CD14-positive monocyte (primary cell): ENCODE results near the gene SCMH1. TPM values are rescaled to one million over a fixed set of nuclear protein-coding genes. Genes with fewer than 3 reads are reported as not detected.

Source experiments
- DNase-seq, 3 donors: peaks; one replicate each; pipeline ENCODE4 v3.0.0-alpha.2; 2011 to 2022
- H2AFZ ChIP-seq: 2 replicates; pipeline ENCODE4 v1.6.0; 2012; ENCODE audit warnings: mild to moderate bottlenecking, low read depth, low read length, inconsistent platforms; ENCODE audit not compliant: insufficient read depth, poor library complexity, severe bottlenecking
- H3K27ac ChIP-seq, 2 donors: 1 replicate in 1 of 2; 2 replicates in 1 of 2; pipeline ENCODE4 v1.5.1; 2012 to 2013; ENCODE audit warnings: low read length in 2 of 2, control low read depth in 1 of 2, inconsistent platforms in 1 of 2, low read depth in 1 of 2, mild to moderate bottlenecking in 1 of 2
- H3K27me3 ChIP-seq, 2 donors: one replicate each; pipeline versions ENCODE4 v1.6.0 to v1.6.1; 2011 to 2013; ENCODE audit warnings: low read length in 2 of 2; ENCODE audit not compliant: control insufficient read depth in 2 of 2, insufficient read depth in 2 of 2
- H3K36me3 ChIP-seq, 2 donors: replicated peaks in 1 of 2; 1 replicate in 1 of 2; 2 replicates in 1 of 2; pipeline versions ENCODE4 v1.5.1 to v1.6.1; 2012 to 2013; ENCODE audit warnings: low read length in 2 of 2, control low read depth in 1 of 2, inconsistent platforms in 1 of 2, mild to moderate bottlenecking in 1 of 2; ENCODE audit not compliant: insufficient read depth in 2 of 2, control insufficient read depth in 1 of 2
- H3K4me1 ChIP-seq, 2 donors: 1 replicate in 1 of 2; 2 replicates in 1 of 2; pipeline versions ENCODE4 v1.5.1 to v1.6.1; 2012 to 2013; ENCODE audit warnings: low read length in 2 of 2, control low read depth in 1 of 2, inconsistent platforms in 1 of 2, mild to moderate bottlenecking in 1 of 2, moderate library complexity in 1 of 2; ENCODE audit not compliant: insufficient read depth in 2 of 2, control insufficient read depth in 1 of 2
- H3K4me2 ChIP-seq: replicated peaks from 2 replicates; pipeline ENCODE3; 2012; ENCODE audit warnings: low read length, moderate library complexity, mild to moderate bottlenecking; ENCODE audit not compliant: poor library complexity, severe bottlenecking; ENCODE audit errors: extremely low read depth
- H3K4me3 ChIP-seq, 3 experiments: fragments of 200-600 bp in 1 of 3; sonication (generic) in 1 of 3; replicated peaks in 1 of 3; 1 replicate in 2 of 3; 2 replicates in 1 of 3; pipeline ENCODE4 v1.5.1; 2011 to 2013; ENCODE audit warnings: low read length in 3 of 3, mild to moderate bottlenecking in 3 of 3, control low read depth in 2 of 3, low read depth in 2 of 3, inconsistent platforms in 1 of 3, moderate library complexity in 1 of 3
- H3K79me2 ChIP-seq: 2 replicates; pipeline ENCODE4 v1.6.0; 2012; ENCODE audit warnings: mild to moderate bottlenecking, control low read depth, inconsistent platforms, low read length, moderate library complexity; ENCODE audit not compliant: insufficient read depth
- H3K9ac ChIP-seq: 2 replicates; pipeline ENCODE4 v1.6.0; 2017; ENCODE audit warnings: low read length, mild to moderate bottlenecking; ENCODE audit not compliant: insufficient read depth, poor library complexity, severe bottlenecking
- H3K9me3 ChIP-seq, 2 donors: replicated peaks in 1 of 2; 1 replicate in 1 of 2; 2 replicates in 1 of 2; pipeline versions ENCODE4 v1.5.1 to v1.6.1; 2012 to 2013; ENCODE audit warnings: low read length in 2 of 2, control low read depth in 1 of 2; ENCODE audit not compliant: control insufficient read depth in 1 of 2, insufficient read depth in 1 of 2
- H4K20me1 ChIP-seq: 2 replicates; pipeline ENCODE4 v1.6.0; 2012; ENCODE audit warnings: mild to moderate bottlenecking, low read length, control low read depth, moderate library complexity; ENCODE audit not compliant: insufficient read depth
- H3K27ac Mint-ChIP-seq, 7 donors: one replicate each; pipeline ENCODE4 v1.8.0; 2020; ENCODE audit warnings: mild to moderate bottlenecking in 7 of 7, mixed read lengths in 7 of 7, moderate library complexity in 6 of 7, inconsistent platforms in 2 of 7
- H3K27me3 Mint-ChIP-seq, 3 donors: one replicate each; pipeline ENCODE4 v1.8.0; 2021 to 2022; ENCODE audit warnings: low read depth in 3 of 3, mild to moderate bottlenecking in 3 of 3, mixed read lengths in 3 of 3, moderate library complexity in 3 of 3, inconsistent platforms in 1 of 3
- H3K36me3 Mint-ChIP-seq, 2 donors: one replicate each; pipeline ENCODE4 v1.8.0; 2020; ENCODE audit warnings: mixed read lengths in 2 of 2, inconsistent platforms in 1 of 2, mild to moderate bottlenecking in 1 of 2
- H3K4me1 Mint-ChIP-seq: one replicate; pipeline ENCODE4 v1.8.0; 2020; ENCODE audit warnings: mild to moderate bottlenecking, mixed read lengths
- H3K4me3 Mint-ChIP-seq, 2 donors: one replicate each; pipeline ENCODE4 v1.8.0; 2020; ENCODE audit warnings: mild to moderate bottlenecking in 2 of 2, mixed read lengths in 2 of 2, moderate library complexity in 1 of 2
- H3K9me3 Mint-ChIP-seq, 7 donors: one replicate each; pipeline ENCODE4 v1.8.0; 2020 to 2022; ENCODE audit warnings: mixed read lengths in 7 of 7, mild to moderate bottlenecking in 6 of 7, moderate library complexity in 6 of 7, inconsistent platforms in 2 of 7
- CTCF ChIP-seq: fragments of 200-600 bp; IDR thresholded peaks from one replicate; pipeline ENCODE4 v1.8.0; 2022; ENCODE audit warnings: antibody characterized with exemption, mild to moderate bottlenecking
- WGBS: methylation state at CpG from one replicate; pipeline ENCODE4 v1.1.5; 2013; ENCODE audit warnings: missing lambda C conversion rate; ENCODE audit not compliant: insufficient coverage; 5-methylcytosine and 5-hydroxymethylcytosine counted together
- intact Hi-C, 2 donors: fragments of 100-400 bp; cut with micrococcal nuclease; formaldehyde crosslinking; loops; one replicate each; pipeline versions ENCODE4 v1.15.0 to v1.15.1; 2023
- polyA plus RNA-seq, 3 donors: library from polyadenylated mRNA; depleted of rRNA in 1 of 3; unstranded in 2 of 3; stranded (reverse) in 1 of 3; fragments of 300-500 nt in 2 of 3; fragments of >200 nt in 1 of 3; fragmentation: Illumina TruSeq in 2 of 3; gene quantifications; 1 replicate in 2 of 3; 2 replicates in 1 of 3; pipeline ENCODE4 v1.2.3, GENCODE V29; 2012 to 2021

Gene SCMH1
- polyA plus RNA-seq, 3 donors, result 0.66 to 12.7 (median 0.74) TPM

GRCh38 chr1:41281334-41281733 is 39.2 kb upstream of the SCMH1 start:
- peaks cover 35% of the 10 kb centered on the region for H3K4me1 Mint-ChIP-seq
- WGBS, result 90% methylated on average over 1 of the region's 2 CpGs
- peaks cover 13 to 19% (median 17%) of the 10 kb centered on the region in 3 donors for H3K27me3 Mint-ChIP-seq

DNA sequence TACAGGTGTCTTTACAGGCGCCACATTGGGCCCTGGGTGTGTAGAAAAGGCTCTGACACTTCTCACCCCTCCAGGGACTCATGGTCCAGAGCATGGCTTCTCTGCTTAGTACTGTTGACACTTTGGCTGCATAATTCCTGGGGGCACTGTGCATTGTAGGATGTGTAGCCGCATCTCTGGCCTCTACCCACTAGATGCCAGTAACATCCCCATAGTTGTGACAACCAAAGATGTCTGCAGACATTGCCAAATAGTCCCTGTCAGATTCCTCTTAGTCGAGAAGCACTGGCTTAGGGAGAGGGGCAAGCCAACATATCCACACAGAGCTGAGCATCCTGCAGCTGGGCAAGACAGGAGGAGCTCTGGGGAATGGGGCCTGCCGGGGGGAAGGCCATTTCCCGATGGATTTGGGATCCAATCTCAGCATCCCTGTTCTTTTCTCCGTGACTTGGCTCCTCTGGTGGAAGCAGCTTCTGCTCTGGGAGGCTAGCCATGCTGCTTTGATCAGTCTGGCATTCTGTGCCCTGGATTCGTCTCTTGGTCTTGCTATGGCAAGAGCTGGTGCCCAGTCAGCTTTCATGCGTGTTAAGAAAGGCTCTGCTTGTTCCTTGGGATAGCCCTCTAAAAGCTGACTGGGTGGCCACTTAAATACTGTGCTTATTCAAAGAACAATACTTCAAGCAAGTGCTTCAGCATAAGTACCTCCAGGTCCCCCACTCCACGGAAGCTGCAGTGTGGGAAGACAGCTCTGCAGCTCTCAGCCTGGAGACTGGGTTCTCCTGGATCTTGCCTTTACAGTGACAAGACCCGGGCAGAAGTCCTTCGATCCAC is 38.3 kb upstream of the SCMH1 start:
- H3K4me1 Mint-ChIP-seq, result peaks cover 37% of the 10 kb centered on the region
- H3K36me3 Mint-ChIP-seq, result no peaks in the 10 kb centered on the region
- 84% methylated on average over 7 of the region's 11 CpGs for WGBS
- H3K4me3 Mint-ChIP-seq, result no peak overlapping the region
- DNase-seq, result no peak
- Histone ChIP-seq H3K79me2 (no peaks in the 10 kb centered on the region), H4K20me1 (no peaks in the 10 kb centered on the region), H3K27ac (no peak overlapping the region), H3K4me1 (peaks cover 32 to 33% of the 10 kb centered on the region in 2 donors), H3K4me2 (no peak overlapping the region), H3K4me3 (no peak overlapping the region), H3K36me3 (no peaks in the 10 kb centered on the region), H3K27me3 (no peaks in the 10 kb centered on the region), H3K9me3 (no peaks in the 10 kb centered on the region), H3K9ac (no peak overlapping the region), H2AFZ (no peak overlapping the region)
- peaks cover 0 to 2% (median 0%) of the 10 kb centered on the region in 7 donors for H3K9me3 Mint-ChIP-seq
- TF ChIP-seq CTCF, result no peak
- peaks cover 10 to 17% (median 11%) of the 10 kb centered on the region in 3 donors for H3K27me3 Mint-ChIP-seq
- intact Hi-C loops, result no loop called here
- H3K27ac Mint-ChIP-seq, result no peak overlapping the region

More at GRCh38 chr1:41281334-41281733, 39.2 kb upstream of the SCMH1 start:
- H3K4me1 ChIP-seq, result peaks cover 23 to 24% of the 10 kb centered on the region in 2 donors
- H2AFZ ChIP-seq, result no peak overlapping the region
- H3K4me2 ChIP-seq, result no peak overlapping the region
- H3K36me3 ChIP-seq, result no peaks in the 10 kb centered on the region
- no peak for DNase-seq
- Mint-ChIP-seq H3K36me3 (no peaks in the 10 kb centered on the region), H3K4me3 (no peak overlapping the region), H3K9me3 (peaks cover 0 to 2% (median 0%) of the 10 kb centered on the region in 7 donors), H3K27ac (no peak overlapping the region)
- H3K27ac ChIP-seq, result no peak overlapping the region
- H4K20me1 ChIP-seq, result no peaks in the 10 kb centered on the region
- no peak overlapping the region for H3K4me3 ChIP-seq
- intact Hi-C loops, result no loop called here
- no peaks in the 10 kb centered on the region for H3K79me2 ChIP-seq
- H3K9me3 ChIP-seq, result no peaks in the 10 kb centered on the region
- no peak overlapping the region for H3K9ac ChIP-seq
- H3K27me3 ChIP-seq, result peaks cover 0 to 3% of the 10 kb centered on the region in 2 donors
- TF ChIP-seq CTCF, result no peak
